H9 (cell line): ENCODE results near the gene FBXL20. TPM values are rescaled to one million over a fixed set of nuclear protein-coding genes. Genes with fewer than 3 reads are reported as not detected.

Source experiments
- DNase-seq: peaks from one replicate; pipeline ENCODE4 v3.0.0-alpha.2; 2017
- H2AFZ ChIP-seq: one replicate; pipeline ENCODE4 v1.6.1; 2013; ENCODE audit warnings: mild to moderate bottlenecking, low read length, control low read depth, moderate library complexity
- H2AK5ac ChIP-seq: 2 replicates; pipeline ENCODE4 v1.6.1; 2013; ENCODE audit warnings: low read length, control low read depth, mixed read lengths; ENCODE audit not compliant: insufficient read length
- H2BK120ac ChIP-seq: one replicate; pipeline ENCODE4 v1.6.1; 2013; ENCODE audit warnings: low read depth, mild to moderate bottlenecking, low read length, control low read depth, inconsistent platforms; ENCODE audit not compliant: poor library complexity, severe bottlenecking
- H2BK12ac ChIP-seq: 2 replicates; pipeline ENCODE4 v1.6.1; 2013; ENCODE audit warnings: low read length, control low read depth, mixed read lengths, low read depth; ENCODE audit not compliant: insufficient read length
- H2BK15ac ChIP-seq: 2 replicates; pipeline ENCODE4 v1.6.1; 2013; ENCODE audit warnings: low read depth, low read length, control low read depth
- H2BK20ac ChIP-seq: one replicate; pipeline ENCODE4 v1.6.1; 2013; ENCODE audit warnings: low read depth, mild to moderate bottlenecking, low read length, control low read depth, inconsistent platforms; ENCODE audit not compliant: poor library complexity, severe bottlenecking
- H2BK5ac ChIP-seq: 2 replicates; pipeline ENCODE4 v1.6.1; 2013; ENCODE audit warnings: low read length, control low read depth, mixed read lengths; ENCODE audit not compliant: insufficient read length
- H3K14ac ChIP-seq: 2 replicates; pipeline ENCODE4 v1.6.1; 2013; ENCODE audit warnings: low read length, control low read depth; ENCODE audit not compliant: insufficient read depth
- H3K18ac ChIP-seq: 2 replicates; pipeline ENCODE4 v1.6.1; 2013; ENCODE audit warnings: low read depth, mild to moderate bottlenecking, mixed read lengths, low read length, control low read depth; ENCODE audit not compliant: insufficient read length
- H3K23ac ChIP-seq: 2 replicates; pipeline ENCODE4 v1.6.1; 2013; ENCODE audit warnings: low read length, control low read depth, mixed read lengths, low read depth; ENCODE audit not compliant: insufficient read length
- H3K23me2 ChIP-seq: 2 replicates; pipeline ENCODE4 v1.6.1; 2013; ENCODE audit warnings: low read depth, mild to moderate bottlenecking, mixed read lengths, low read length, control low read depth; ENCODE audit not compliant: insufficient read length, poor library complexity, severe bottlenecking
- H3K27ac ChIP-seq: 2 replicates; pipeline ENCODE4 v1.5.1; 2013; ENCODE audit warnings: low read length, control low read depth, mixed read lengths, low read depth; ENCODE audit not compliant: insufficient read length
- H3K27me3 ChIP-seq: 2 replicates; pipeline ENCODE4 v1.6.1; 2013; ENCODE audit warnings: low read length, control low read depth, inconsistent platforms; ENCODE audit not compliant: insufficient read depth
- H3K4ac ChIP-seq: 2 replicates; pipeline ENCODE4 v1.6.1; 2013; ENCODE audit warnings: low read depth, mild to moderate bottlenecking, control low read depth, inconsistent platforms, low read length, moderate library complexity
- H3K4me1 ChIP-seq: 2 replicates; pipeline ENCODE4 v1.6.1; 2013; ENCODE audit warnings: low read length, control low read depth, inconsistent platforms; ENCODE audit not compliant: insufficient read depth
- H3K4me2 ChIP-seq: 2 replicates; pipeline ENCODE4 v1.6.1; 2013; ENCODE audit warnings: low read length, control low read depth, mixed read lengths; ENCODE audit not compliant: insufficient read length, insufficient read depth
- H3K56ac ChIP-seq: 2 replicates; pipeline ENCODE4 v1.6.1; 2013; ENCODE audit warnings: low read depth, mild to moderate bottlenecking, mixed read lengths, low read length, control low read depth; ENCODE audit not compliant: insufficient read length
- H3K79me1 ChIP-seq: 2 replicates; pipeline ENCODE4 v1.6.1; 2013; ENCODE audit warnings: low read depth, mild to moderate bottlenecking, moderate library complexity, low read length, control low read depth, inconsistent platforms; ENCODE audit not compliant: insufficient read depth, poor library complexity, severe bottlenecking
- H3K79me2 ChIP-seq: 2 replicates; pipeline ENCODE4 v1.6.1; 2013; ENCODE audit warnings: low read length, control low read depth, inconsistent platforms; ENCODE audit not compliant: insufficient read depth
- H3K9ac ChIP-seq: 2 replicates; pipeline ENCODE4 v1.6.1; 2013; ENCODE audit warnings: low read length, control low read depth, mixed read lengths; ENCODE audit not compliant: insufficient read length; ENCODE audit errors: extremely low read depth
- H3K9me3 ChIP-seq: one replicate; pipeline ENCODE4 v1.6.1; 2013; ENCODE audit warnings: low read depth, low read length, inconsistent platforms; ENCODE audit not compliant: control insufficient read depth
- H3T11ph ChIP-seq: one replicate; pipeline ENCODE4 v1.6.1; 2013; ENCODE audit warnings: mild to moderate bottlenecking, low read length, control low read depth, inconsistent platforms
- H4K20me1 ChIP-seq: one replicate; pipeline ENCODE4 v1.6.1; 2013; ENCODE audit not compliant: control insufficient read depth, insufficient read length, insufficient read depth
- H4K5ac ChIP-seq: 2 replicates; pipeline ENCODE4 v1.6.1; 2013; ENCODE audit warnings: low read depth, mild to moderate bottlenecking, mixed read lengths, low read length, control low read depth; ENCODE audit not compliant: insufficient read length
- H4K8ac ChIP-seq: replicated peaks from 2 replicates; pipeline ENCODE4 v1.6.1; 2013; ENCODE audit warnings: low read length, control low read depth, mixed read lengths, low read depth; ENCODE audit not compliant: insufficient read length
- H4K91ac ChIP-seq: 2 replicates; pipeline ENCODE4 v1.6.1; 2013; ENCODE audit warnings: low read depth, mild to moderate bottlenecking, moderate library complexity, mixed read lengths, low read length, control low read depth; ENCODE audit not compliant: insufficient read length
- H3K27ac Mint-ChIP-seq, 3 experiments: 2 replicates in 2 of 3; 3 replicates in 1 of 3; pipeline ENCODE4 v1.8.0; 2020 to 2021; ENCODE audit warnings: mixed read lengths in 3 of 3, mild to moderate bottlenecking in 1 of 3, moderate library complexity in 1 of 3
- H3K27me3 Mint-ChIP-seq: 2 replicates; pipeline ENCODE4 v1.8.0; 2021; ENCODE audit warnings: low read depth, mild to moderate bottlenecking, moderate library complexity, mixed read lengths
- H3K36me3 Mint-ChIP-seq, 3 experiments: 2 replicates in 2 of 3; 3 replicates in 1 of 3; pipeline ENCODE4 v1.8.0; 2020 to 2021; ENCODE audit warnings: low read depth in 3 of 3, mixed read lengths in 3 of 3; ENCODE audit not compliant: insufficient read depth in 1 of 3
- H3K4me1 Mint-ChIP-seq, 2 experiments: 2 replicates each; pipeline ENCODE4 v1.8.0; 2020; ENCODE audit warnings: mixed read lengths in 2 of 2
- H3K4me3 Mint-ChIP-seq, 2 experiments: 2 replicates in 1 of 2; 3 replicates in 1 of 2; pipeline ENCODE4 v1.8.0; 2020 to 2021; ENCODE audit warnings: mild to moderate bottlenecking in 2 of 2, mixed read lengths in 2 of 2, moderate library complexity in 1 of 2
- H3K9me3 Mint-ChIP-seq, 2 experiments: 2 replicates in 1 of 2; 3 replicates in 1 of 2; pipeline ENCODE4 v1.8.0; 2020; ENCODE audit warnings: mild to moderate bottlenecking in 2 of 2, mixed read lengths in 2 of 2, moderate library complexity in 1 of 2
- CTCF ChIP-seq: fragments of 200-600 bp; sonication (generic); conservative IDR thresholded peaks from 3 replicates; pipeline ENCODE4 v1.8.0; 2021; ENCODE audit warnings: antibody characterized with exemption, mild to moderate bottlenecking
- WGBS: extraction: QIAGEN DNeasy Blood & Tissue Kit; methylation state at CpG from one replicate; pipeline ENCODE4 v1.1.7; 2013; ENCODE audit warnings: missing lambda C conversion rate, low lambda C conversion rate, mixed read lengths; ENCODE audit not compliant: insufficient read length; ENCODE audit errors: extremely low coverage; 5-methylcytosine and 5-hydroxymethylcytosine counted together
- total RNA-seq: library from RNA; stranded (reverse); gene quantifications from 2 replicates; pipeline ENCODE4 v1.2.1, GENCODE V29; 2021

Gene FBXL20
- total RNA-seq, 1 experiment from 2014 or later, result 18.4 TPM

- Mint-ChIP-seq H3K27ac (peak overlapping the region in 2 of 3 experiments; percentile 4 to 99; a peak in 1 of 7 replicates), H3K9me3 (no peaks in the 10 kb centered on the region), H3K27me3 (no peaks in the 10 kb centered on the region), H3K4me3 (peak overlapping the region; percentile 98), H3K36me3 (peaks cover 5 to 29% (median 13%) of the 10 kb centered on the region in 3 experiments; a peak in 6 of 7 replicates), H3K4me1 (peaks cover 3 to 4% of the 10 kb centered on the region in 2 experiments)
- DNase-seq, result no peak
- H3K56ac ChIP-seq, result no peak overlapping the region
- no peaks in the 10 kb centered on the region for H3K9me3 ChIP-seq
- no peak overlapping the region for H2BK15ac ChIP-seq
- H3T11ph ChIP-seq, result no peak overlapping the region
- H3K27ac ChIP-seq, result no peak overlapping the region
- no peak overlapping the region for H2BK12ac ChIP-seq
- H2AK5ac ChIP-seq, result no peak overlapping the region
- H3K4me2 ChIP-seq, result peak overlapping the region; percentile 91
- TF ChIP-seq CTCF, result no peak
- H3K9ac ChIP-seq, result peak overlapping the region; percentile 100
- no peak overlapping the region for H3K23ac ChIP-seq
- no peak overlapping the region for H2AFZ ChIP-seq
- no peaks in the 10 kb centered on the region for H3K4me1 ChIP-seq
- peaks cover 11% of the 10 kb centered on the region; the same call in 1 of the 2 replicates for H3K79me2 ChIP-seq
- no peaks in the 10 kb centered on the region for H3K27me3 ChIP-seq
- H4K8ac ChIP-seq, result no peak overlapping the region
- no peaks in the 10 kb centered on the region for H4K20me1 ChIP-seq
- peaks cover 3% of the 10 kb centered on the region for H3K79me1 ChIP-seq
- H4K5ac ChIP-seq, result no peak overlapping the region
- no peak overlapping the region for H2BK120ac ChIP-seq
- no CpG with 5 or more reads among the region's 13 CpGs for WGBS
- no peak overlapping the region for H3K14ac ChIP-seq
- no peak overlapping the region for H3K4ac ChIP-seq
- H2BK5ac ChIP-seq, result no peak overlapping the region
- H2BK20ac ChIP-seq, result no peak overlapping the region
- H3K18ac ChIP-seq, result no peak overlapping the region
- H4K91ac ChIP-seq, result no peak overlapping the region
- peaks cover 9% of the 10 kb centered on the region for H3K23me2 ChIP-seq
Measured at GRCh38 chr17:39450051-39450450, 48.6 kb upstream of the FBXL20 start.
